Fibroblast of skin of left quadriceps (primary cell): ENCODE results near the gene SLC25A46.
A peak's percentile ranks its signal among the peaks of the same experiment; 100 is the strongest.
"Not testable (repeated sequence)": the region's sequence is repeated elsewhere in the genome, so short reads cannot be mapped to it uniquely, and the experiment has no call there.

Experiments used
- DNase-seq, 2 experiments: peaks; one replicate each; pipeline ENCODE4 v3.0.0-alpha.2; 2013; ENCODE audit warnings: low read depth in 2 of 2

SLC25A46 gene

GRCh38 chr5:110757118-110757729 lies 18.4 kb downstream of the SLC25A46 start:
- peak in 1 of 2 experiments; percentile 24 for DNase-seq

GRCh38 chr5:110760158-110760557 lies 21.4 kb downstream of the SLC25A46 start:
- no peak for DNase-seq

GRCh38 chr5:110768138-110768860 lies 29.5 kb downstream of the SLC25A46 start:
- peak; percentile 53 to 55 for DNase-seq

GRCh38 chr5:110769000-110769681 lies 30.3 kb downstream of the SLC25A46 start:
- DNase-seq, result peak; percentile 71 to 73

GRCh38 chr5:110770286-110770685 lies 31.5 kb downstream of the SLC25A46 start:
- no peak for DNase-seq

GRCh38 chr5:110784901-110785300 lies 46.1 kb downstream of the SLC25A46 start:
- no peak for DNase-seq

GRCh38 chr5:110785356-110785755 lies 46.5 kb downstream of the SLC25A46 start:
- DNase-seq, result no peak

GRCh38 chr5:110788006-110788405 lies 49.2 kb downstream of the SLC25A46 start:
- DNase-seq, result not testable (repeated sequence)

- no peak for DNase-seq
These were observed 51.9 kb downstream of the SLC25A46 start for GRCh38 chr5:110790673-110791072.

GRCh38 chr5:110802998-110803397 lies 64.2 kb downstream of the SLC25A46 start:
- DNase-seq, result no peak

- DNase-seq, result no peak
These were observed 64.9 kb downstream of the SLC25A46 start for GRCh38 chr5:110803467-110804326.

- DNase-seq, result no peak
These were observed 68.4 kb downstream of the SLC25A46 start for GRCh38 chr5:110807169-110807568.

GRCh38 chr5:110809006-110809405 lies 70.2 kb downstream of the SLC25A46 start:
- DNase-seq, result no peak
